GDM1 (cell line): ENCODE results near the gene DAB2IP.

Experiments
- DNase-seq: peaks from one replicate; lab custom pipeline; 2025; lab: John Stamatoyannopoulos, UW

DAB2IP gene

DNA sequence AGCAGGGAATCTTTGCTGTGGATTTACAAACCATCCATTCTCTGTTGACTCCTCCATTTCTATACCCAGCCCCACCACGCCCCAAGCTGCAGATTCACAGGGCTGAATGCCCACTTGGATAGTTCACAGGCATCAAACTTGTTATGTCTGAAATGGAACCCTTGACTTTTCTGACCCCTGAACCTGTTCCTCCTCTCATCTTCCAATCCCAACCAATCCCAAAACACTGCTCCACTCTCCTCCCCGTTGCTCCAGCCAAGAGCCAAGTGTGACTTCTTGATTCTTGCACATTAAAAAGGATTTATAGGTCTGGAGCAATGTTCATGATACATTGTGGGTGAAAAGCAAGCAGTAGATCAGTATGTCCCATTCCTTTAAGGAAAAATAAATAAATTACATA lies 145.6 kb downstream of the DAB2IP start:
- no peak for DNase-seq

DNA sequence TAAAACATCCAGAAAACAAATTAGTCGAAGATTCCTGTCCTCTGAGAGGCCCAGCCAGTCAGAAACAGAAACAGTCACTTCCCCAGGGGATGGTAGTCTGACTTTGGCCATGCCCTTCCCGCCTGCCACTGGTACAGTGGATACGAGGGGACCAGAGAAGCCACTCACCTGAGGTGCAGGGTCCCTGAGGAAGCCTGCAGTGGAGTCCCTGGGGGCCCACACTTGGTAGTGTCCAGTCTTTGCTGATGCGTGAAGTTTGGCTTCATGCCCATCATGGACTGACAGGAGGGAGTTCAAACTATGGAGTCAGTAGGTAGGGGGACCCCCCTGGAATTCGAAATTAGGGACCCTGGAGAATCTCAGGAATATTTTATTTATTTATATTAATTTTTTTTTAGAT lies 147.5 kb downstream of the DAB2IP start:
- DNase-seq, result no peak

DNA sequence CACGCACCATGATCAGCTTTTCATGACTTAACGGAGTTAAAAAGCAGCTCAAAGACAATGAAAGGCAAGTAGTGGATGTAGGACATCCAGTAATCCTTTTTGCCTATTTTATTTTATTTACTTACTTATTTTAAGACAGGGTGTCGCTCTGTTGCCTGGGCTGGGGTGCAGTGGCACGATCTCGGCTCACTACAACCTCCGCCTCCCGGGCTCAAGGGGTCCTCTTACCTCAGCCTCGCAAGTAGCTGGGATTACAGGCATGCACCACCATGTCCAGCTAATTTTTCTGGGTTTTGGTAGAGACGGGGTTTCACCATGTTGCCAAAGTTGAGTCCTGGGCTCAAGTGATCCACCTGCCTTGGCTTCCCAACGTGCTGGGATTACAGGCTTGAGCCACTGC lies 148.9 kb downstream of the DAB2IP start:
- no peak for DNase-seq

DNA sequence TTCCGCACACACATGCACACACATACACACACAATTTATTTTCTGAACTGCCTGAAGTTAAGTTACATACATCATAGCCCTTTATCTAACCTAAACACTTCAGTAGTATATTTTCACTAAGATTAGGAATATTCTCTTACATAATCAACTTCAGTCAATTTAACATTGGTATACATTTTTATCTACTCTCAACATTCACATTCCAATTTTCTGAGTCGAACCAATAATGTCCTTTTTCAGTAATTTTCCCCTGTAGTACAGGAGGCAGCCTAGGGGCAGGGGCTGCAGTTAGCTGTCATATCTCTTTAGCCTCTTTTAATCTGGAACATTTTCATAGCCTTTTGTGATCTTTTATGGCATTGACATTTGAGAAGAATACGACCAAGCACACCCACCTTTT lies 150.1 kb downstream of the DAB2IP start:
- DNase-seq, result no peak

DNA sequence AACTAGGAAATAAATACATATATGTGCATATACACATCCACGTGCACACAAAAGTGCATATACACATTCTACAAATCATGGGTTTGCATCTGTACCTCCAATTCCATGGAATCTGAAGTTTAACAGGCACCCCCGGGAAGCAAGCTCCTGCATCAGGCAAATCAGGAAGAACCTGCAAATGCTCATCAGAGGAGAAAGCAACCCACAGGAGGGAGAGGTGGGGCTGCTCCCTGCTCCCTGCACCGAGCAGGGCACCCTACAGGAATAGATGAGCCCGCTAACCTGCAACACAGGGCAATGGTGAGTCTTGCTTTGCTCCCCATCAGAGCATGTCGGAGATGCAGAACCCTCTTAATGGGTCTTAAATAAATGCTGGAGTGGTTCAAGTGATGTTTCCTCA lies 151.3 kb downstream of the DAB2IP start:
- no peak for DNase-seq

DNA sequence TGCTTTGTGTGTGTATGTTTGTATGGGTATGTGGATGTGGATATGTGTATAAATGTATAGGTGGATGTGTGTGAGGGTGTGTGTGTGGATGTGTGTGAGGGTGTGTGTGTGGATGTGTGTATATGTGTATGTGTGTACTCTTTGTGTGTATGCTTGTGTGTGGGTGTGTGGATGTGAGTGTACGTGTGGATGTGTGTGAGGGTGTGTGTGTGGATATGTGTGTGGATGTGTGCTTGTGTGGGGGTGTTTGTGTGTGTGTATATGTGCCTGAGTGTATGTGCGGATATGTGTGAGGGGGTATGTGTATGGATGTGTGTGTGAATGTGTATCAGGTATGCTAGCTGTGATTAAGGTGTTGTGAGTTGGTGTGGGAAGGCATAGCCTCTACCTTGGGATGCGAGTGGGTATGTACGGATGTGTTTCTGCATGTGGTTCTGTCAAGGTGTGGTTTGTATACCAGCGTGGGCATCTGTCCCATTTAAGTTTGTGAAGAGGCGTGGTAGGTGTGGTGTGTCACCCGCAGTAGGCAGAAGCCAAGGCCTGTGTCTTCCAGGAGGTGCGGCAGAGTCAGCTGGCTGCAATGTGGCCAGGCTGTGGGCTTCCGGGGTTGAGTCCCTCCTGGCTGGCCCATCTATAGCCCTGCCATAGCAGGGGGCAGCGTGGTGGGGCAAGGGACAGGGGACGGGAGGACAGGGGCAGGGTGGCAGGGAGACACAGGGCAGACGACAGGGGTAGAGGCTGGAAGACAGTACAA lies 155.8 kb downstream of the DAB2IP start:
- no peak for DNase-seq

DNA sequence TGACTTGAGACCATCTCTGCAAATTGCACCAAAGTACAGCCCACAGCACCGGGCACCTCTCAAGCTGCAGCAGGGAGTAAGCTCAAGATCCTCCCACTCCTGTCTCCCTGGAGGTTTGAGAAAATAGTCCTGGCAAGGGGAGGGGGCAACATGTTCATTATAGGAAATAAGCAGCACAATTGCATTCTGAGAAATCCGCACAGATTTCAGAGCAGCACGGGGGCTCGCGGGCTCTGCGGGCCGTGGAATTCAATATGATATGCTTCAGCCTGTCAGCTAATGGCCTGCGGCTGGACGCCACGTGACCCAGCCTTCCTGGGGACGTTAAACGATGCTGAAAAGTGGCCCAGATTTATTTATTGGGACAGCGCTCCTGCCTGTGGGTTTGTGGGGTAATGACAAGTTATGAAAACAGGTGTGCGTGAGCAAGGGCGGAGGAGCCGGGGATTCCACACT lies 156.4 kb downstream of the DAB2IP start:
- no peak for DNase-seq

DNA sequence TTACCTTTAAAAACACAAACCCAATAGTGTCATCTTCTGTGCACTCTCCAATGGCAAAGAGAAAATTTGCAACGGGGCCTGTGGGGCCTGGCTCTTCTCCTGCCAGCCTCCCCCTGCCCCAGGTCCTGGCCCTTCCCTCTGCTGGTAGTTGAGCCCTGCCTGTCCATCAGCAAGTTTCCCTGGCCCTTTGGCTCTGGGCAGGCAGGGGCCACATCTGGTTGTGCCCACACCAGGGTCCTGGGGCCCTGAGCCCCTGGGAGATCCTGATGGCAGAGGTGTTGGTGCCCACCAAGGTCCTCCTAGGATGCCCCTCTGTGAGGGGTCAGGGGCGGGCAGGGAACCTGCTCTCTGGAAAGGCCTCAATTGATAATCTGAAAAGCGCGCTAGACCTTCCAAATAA lies 157.3 kb downstream of the DAB2IP start:
- DNase-seq, result no peak

DNA sequence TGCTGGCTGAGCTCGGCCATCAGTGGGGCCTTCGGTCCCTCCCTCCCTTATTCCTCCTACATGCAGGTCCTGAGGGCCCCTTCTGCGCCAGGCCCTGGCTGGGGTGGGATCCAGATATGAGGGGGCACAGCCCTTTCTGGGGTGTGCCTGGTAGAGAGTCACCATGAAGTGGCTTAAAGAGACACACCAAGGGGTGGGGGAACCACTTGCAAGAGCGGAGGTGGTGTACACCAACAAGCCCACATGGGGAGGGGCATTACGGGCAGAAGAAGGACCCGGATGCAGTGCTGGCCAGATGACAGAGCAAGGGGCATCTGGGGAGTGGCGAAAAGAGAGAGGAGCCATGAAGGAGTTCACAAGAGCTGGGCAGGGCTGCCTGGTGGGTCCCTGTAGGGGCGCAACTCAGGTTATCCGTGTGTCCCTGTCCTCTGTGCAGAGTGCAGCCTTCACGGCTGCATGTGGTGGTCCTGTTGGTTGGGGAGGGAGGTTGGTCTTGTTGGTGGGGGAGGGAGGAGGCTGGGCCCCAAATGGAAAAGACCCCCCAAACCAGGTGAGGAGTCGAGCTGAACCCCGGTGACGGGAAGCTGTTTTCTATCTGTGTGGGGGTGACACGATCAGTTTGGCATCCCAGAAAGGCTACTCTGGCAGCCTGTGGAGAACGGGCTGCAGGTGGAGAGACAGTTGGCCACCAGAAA lies 158.1 kb downstream of the DAB2IP start:
- no peak for DNase-seq

DNA sequence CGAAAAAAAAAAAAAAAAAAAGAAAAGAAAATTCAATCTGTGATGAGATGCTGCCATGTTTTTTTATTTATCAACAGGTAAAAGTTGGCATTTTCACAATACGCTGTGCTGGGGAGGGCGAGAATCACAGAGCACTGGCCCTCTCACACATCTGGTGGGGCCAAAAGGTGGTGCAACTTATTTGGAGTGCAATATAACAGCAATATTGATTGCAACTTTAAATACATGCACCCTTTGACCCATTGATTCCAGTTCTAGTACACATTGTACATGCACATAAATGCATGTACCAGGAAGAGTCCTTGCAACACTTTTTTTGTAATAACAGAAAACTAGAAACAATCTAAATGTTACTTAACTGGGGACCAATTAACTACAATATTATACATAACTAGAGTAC lies 159.1 kb downstream of the DAB2IP start:
- DNase-seq, result no peak

DNA sequence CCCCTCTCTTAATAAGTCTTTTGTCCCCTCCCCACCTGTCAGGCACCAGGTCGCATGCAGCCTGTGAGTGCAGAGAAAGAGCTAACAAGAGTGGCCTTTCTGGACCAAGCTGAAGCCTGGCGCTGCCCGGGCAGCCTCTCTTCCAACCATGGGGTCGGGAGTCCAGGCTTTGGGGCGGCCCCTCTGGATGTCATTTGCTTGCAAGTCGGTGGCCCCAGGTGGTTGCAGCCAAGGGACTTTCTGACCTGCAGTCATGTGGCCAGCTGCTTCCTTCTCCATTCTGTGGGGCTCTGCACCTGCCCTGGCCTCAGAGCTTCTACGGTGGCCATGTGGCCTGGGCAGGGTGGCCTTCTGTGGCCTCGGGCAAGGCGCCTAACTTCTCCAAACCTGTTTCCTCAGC lies 159.7 kb downstream of the DAB2IP start:
- no peak for DNase-seq

DNA sequence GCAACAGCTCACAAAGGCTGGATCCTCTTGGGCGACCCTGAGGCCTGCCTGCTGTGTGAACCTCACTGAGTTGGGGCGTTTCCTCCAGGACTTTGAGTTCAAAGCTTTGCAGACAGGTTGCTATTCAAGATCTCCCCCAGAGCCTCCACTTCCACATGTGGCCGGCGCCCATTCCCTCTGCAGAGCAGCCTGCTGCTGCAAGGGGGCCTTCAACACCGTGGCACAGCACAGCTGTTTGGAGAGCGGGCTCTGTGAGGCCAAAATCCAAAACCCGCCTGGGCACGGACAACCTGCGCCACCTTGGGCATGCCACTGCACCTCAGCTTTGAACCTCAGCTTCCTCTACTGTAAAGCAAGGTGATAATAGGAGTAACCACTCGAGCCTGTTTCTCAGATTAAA lies 160.3 kb downstream of the DAB2IP start:
- DNase-seq, result no peak

DNA sequence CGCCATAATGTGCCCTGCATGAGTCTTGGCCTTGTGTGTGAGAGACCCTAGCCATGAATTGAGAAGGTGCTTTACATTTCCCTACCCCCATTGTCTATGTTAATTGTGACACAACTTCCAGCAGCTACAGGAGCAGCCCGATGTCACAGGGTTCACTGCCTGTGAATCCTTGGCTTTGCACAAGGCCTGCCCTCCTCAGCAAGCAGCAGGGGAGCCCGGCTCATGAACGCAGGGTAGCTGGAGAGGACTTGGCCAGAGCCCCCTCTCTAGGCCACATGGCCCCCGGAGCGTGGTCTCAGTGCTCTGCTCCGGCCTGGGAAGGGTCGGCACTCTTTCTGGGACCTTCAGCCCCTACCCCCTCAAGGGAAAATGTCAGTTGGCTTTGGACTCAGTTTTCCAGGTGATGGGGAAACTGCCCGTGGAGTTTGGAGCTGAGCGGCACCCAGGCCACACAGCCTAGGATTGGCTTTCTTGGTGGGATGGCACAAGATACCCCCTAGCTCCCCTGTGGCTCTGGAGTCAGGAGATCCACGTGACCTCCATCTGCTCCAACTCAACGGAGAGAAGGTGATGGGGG lies 160.8 kb downstream of the DAB2IP start:
- no peak for DNase-seq

DNA sequence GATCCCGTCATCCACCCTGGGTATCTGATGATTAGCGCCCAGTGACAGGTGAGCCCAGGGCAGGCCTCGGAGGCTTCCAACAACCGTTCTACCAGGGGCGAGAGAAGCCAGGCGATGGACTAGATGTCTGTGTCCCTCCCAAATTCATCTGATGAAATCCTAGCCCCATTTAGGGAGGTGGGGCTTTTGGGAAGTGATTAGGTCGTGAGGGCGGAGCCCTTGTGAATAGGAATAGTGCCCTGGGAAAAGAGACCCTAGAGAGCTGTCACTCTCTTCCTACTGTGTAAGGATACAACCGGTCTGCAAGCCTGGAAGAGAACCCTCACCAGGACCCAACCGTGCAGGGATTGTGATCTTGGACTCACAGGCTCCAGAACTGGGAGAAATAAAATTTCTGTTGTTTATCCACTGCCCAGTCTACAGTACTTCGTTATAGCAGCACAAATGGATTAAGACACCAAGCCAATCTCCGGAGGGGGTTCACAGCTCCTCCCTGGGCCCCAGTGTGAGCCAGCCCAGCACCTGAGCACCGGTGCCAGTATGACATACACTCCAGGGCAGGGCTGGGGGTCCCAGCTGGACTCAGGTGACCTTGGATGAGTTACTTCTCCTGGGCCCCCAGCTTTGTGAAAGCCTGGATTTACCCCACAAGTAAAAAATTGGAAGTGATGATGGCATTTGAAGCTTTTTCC lies 162.2 kb downstream of the DAB2IP start:
- no peak for DNase-seq

DNA sequence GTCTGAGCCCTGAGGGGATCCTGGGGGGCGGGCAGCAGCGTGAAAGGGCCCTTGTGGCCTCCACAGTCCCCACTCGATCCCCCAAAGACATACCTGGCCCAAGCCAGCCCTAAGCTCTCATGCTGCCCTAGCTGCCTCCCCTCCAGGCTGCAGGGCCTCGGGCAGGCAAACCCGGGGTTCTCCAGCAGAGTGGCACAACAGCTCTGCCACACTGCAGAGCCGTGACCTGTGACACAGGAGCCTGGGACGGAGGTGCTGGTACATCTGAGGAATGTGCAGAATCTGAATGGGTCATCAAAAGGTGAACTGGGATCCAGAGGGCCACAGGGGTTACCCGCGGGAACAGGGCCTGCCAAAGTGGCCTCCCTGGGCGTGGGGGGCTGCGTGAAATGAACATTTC lies 163.2 kb downstream of the DAB2IP start:
- DNase-seq, result no peak

DNA sequence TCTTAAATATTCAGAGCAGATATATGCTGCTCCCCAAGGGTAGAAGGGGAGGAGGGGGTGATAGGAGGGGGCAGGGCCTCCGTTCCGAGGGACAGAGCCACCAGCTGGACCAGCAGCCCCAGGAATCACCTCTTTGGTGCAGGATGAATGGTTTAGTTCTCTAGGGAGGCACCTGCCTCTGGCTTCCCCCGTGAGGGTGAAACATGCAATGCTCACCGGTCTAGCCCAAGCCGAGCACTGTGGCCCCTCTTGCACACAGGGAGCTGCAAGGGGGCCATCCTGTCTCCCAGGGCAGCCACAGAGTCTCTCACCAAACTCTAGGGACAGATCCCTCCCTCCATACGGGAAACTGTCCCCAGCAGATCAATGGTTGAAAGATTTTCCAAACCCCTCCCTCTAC lies 163.7 kb downstream of the DAB2IP start:
- DNase-seq, result no peak

DNA sequence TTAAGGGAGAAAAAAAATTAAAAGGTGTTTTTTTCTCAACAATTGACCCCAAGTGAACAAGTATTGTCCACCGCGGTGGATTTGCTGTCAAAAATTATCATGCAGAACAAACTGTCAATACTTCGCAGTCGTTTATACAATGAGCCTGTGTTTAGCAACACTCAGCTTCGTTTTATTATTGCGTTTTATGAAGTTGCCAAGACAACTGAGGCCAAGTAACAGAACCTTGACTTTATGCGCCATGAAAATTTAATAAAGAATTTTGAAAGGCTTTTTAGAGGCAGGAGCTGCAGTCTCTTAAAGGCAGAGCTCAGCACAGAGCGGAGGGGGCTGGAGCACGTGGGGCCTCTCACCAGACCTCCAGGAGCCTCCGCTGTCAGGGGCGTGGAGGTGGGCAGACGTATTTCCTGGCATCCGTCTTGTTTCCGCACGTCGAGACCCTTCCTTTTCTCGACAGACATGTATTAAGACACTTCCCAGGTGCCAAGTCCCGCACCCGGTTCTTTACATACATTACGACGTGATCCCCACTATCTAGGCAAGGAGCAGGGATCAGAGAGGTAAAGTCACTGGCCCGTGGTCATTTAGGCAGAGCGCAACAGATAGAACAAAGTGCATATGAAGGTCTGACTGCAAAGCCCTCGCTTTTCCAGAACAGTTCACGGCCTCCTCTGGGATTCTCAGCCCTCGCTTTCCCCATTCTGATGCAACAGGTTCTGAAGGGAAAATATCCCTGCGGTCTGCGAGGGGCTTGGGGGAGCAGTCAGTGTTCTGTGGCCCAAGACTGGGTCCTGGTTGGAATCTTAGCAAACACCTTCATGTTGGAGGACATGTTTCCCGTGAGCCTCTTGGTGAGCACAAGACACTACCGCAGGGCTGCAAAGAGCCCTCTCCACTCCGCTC lies 164.4 kb downstream of the DAB2IP start:
- DNase-seq, result no peak

DNA sequence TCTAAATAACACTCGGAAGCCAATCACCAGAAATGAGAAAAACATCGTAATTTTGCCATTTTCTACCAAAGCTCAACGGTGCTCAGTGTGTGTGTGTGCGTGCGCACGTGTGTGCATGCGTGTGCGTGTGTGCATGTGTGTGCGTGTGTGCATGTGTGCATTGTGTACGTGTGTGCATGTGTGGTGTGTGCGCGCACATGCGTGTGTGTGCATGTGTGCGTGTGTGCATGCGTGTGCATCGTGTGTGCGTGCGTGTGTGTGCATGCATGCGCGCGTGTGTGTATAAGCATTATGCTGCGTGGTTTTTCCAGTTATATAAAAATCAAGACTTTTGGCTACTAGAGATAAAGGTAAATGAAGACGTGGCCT lies 165.0 kb downstream of the DAB2IP start:
- DNase-seq, result no peak

DNA sequence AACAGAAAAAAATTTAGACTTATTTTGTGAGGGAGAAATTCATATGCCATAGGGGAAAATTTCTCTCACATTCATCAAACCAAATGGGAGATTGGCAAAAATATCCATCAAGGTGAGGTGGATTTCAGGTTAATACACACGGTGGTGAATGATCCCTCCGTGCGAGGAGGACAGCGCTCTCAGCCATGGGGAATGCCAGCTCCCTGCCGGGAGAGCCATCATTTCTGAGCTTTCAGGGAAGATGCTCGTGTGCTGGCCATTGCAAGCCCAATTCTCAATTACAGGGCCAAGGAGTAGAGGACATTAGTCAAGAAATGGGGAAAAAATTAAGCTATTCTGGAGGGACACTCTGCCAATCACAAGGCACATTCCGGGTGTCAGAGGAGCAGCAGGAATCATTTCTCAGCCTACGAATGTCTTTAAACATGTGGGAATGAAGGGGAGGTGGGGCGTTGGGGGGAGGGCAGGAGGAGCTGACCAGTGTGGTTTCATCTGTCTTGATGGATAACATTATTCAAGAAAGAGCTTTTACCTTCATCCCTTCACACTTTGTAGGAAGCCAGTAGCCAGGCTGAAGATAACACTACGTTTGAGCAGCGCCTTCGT lies 165.5 kb downstream of the DAB2IP start:
- no peak for DNase-seq

DNA sequence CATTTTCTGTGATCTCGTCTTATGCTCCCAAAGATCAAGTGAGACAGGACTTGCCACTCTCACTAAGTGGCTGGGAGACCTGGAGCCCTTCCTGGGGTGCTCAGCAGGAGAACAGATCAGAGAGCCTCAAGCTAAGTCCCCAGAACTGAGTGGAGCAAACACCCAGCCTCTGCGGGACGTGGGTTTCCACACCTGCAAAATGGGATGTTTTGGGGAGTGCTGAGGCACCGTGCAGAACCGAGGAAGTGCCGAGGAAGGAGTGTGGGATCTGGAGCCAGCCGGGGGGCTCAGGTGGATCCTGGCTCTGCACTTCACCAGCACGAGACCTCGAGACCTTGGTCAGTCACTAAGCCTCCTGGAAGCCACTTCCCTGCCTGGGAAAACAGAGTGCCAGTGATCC lies 166.0 kb downstream of the DAB2IP start:
- no peak for DNase-seq

DNA sequence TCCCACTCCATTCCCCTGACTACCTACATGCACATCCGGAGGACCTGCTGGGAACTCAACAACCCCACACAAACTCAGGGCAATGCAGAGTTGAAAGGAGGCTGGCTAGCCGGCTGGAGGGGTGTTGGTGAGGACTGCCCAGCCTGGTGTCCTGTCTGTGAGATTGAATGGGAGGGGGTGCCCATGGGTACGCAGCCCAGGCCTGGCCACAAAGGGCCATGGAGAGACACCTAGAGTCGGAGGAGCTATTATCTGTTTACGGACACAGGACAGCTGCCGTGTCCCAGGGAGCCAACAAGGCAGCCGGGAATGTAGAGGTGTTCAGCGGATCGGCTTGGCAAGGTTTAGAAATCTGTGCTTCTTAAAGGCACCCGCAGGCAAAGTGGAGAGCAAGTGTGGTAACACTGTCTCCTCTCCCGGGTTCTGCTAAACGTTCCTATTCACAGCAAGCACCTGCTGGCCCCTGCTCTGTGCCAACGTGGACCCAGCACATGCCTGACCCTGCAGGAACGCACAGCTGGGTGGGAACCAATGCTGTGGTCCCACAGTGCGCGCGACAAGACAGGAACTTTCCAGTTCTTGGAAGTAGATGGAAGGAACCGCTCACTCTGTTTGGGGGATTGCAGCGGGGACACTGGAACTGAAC lies 166.7 kb downstream of the DAB2IP start:
- DNase-seq, result no peak
